Type B pancreatic cell (in vitro differentiated cells): Measurements from ENCODE around the gene DGKZ. TPM values are rescaled to one million over a fixed set of nuclear protein-coding genes. Genes with fewer than 3 reads are reported as not detected.

ENCODE experiments used
- DNase-seq: peaks from one replicate; pipeline ENCODE4 v3.0.0; 2021; ENCODE audit warnings: mixed read lengths; ENCODE audit not compliant: unreplicated experiment; ENCODE audit errors: extremely low spot score
- H3K27ac Mint-ChIP-seq: 2 replicates; pipeline ENCODE4 v1.8.0; 2021; ENCODE audit warnings: mild to moderate bottlenecking, mixed read lengths
- H3K27me3 Mint-ChIP-seq: 2 replicates; pipeline ENCODE4 v1.8.0; 2021; ENCODE audit warnings: mixed read lengths
- H3K36me3 Mint-ChIP-seq: 2 replicates; pipeline ENCODE4 v1.8.0; 2021; ENCODE audit warnings: mixed read lengths
- H3K4me1 Mint-ChIP-seq: one replicate; pipeline ENCODE4 v1.8.0; 2021; ENCODE audit warnings: mixed read lengths; ENCODE audit not compliant: unreplicated experiment
- H3K4me3 Mint-ChIP-seq: 2 replicates; pipeline ENCODE4 v1.8.0; 2021; ENCODE audit warnings: mild to moderate bottlenecking, mixed read lengths
- H3K9me3 Mint-ChIP-seq: 2 replicates; pipeline ENCODE4 v1.8.0; 2021; ENCODE audit warnings: mixed read lengths
- total RNA-seq: library from RNA; stranded (reverse); gene quantifications from 2 replicates; pipeline ENCODE4 v1.2.1, GENCODE V29; 2021; ENCODE audit warnings: low replicate concordance
- TF ChIP-seq, protein P1 (sequence below): fragments of 200-600 bp; sonication (generic); conservative IDR thresholded peaks from 2 replicates; pipeline ENCODE4 v1.5.0; 2021; ENCODE audit warnings: antibody characterized with exemption, mild to moderate bottlenecking

The DGKZ gene
- total RNA-seq, 1 donor from 2014 or later, result 50.0 TPM

DNA sequence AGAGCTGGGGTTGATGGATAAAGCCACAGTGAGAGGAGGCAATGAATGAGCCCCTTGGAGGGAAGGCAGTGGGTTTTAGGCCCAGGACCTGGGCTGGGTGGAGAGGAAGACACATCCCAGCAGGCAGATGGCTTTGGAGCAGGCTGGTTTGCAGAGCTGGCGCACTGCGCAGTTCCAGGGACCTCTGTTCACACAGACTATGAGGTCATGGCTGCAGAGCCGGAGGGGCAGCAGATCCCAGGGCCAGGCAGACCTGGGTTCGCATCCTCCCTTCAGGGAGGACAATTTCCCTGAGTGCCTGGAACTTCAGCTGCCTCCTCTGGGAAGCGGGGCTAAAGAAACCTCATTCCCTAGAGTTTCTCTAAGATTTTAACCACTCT is 28.2 kb upstream of the DGKZ start:
- H3K4me3 Mint-ChIP-seq, result no peak overlapping the region
- no peaks in the 10 kb centered on the region for H3K9me3 Mint-ChIP-seq
- no peak overlapping the region for H3K27ac Mint-ChIP-seq
- H3K36me3 Mint-ChIP-seq, result peaks cover 6% of the 10 kb centered on the region
- no peak for DNase-seq
- TF ChIP-seq, protein P1, sequence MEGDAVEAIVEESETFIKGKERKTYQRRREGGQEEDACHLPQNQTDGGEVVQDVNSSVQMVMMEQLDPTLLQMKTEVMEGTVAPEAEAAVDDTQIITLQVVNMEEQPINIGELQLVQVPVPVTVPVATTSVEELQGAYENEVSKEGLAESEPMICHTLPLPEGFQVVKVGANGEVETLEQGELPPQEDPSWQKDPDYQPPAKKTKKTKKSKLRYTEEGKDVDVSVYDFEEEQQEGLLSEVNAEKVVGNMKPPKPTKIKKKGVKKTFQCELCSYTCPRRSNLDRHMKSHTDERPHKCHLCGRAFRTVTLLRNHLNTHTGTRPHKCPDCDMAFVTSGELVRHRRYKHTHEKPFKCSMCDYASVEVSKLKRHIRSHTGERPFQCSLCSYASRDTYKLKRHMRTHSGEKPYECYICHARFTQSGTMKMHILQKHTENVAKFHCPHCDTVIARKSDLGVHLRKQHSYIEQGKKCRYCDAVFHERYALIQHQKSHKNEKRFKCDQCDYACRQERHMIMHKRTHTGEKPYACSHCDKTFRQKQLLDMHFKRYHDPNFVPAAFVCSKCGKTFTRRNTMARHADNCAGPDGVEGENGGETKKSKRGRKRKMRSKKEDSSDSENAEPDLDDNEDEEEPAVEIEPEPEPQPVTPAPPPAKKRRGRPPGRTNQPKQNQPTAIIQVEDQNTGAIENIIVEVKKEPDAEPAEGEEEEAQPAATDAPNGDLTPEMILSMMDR, result no peak
- H3K27me3 Mint-ChIP-seq, result peaks cover 2% of the 10 kb centered on the region
- H3K4me1 Mint-ChIP-seq, result peaks cover 8% of the 10 kb centered on the region

DNA sequence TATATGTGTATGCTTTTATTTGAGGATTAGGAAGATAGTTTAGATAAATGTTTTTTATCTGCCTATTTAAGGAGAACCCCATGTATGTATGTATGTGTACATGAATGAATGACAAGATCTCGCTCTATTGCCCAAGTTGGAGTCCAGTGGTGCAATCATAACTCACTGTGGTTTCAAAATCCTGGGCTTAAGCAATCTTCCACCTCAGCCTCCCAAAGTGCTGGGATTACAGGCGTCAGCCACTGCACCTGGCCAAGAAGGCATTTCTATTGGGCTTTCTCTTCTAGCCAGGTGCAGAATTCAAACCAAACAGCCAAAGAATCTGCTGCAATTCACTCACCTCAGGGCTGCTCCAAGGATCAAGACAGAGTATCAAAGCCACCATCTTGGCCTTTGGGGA is 25.5 kb upstream of the DGKZ start:
- Mint-ChIP-seq H3K4me1 (peaks cover 7% of the 10 kb centered on the region), H3K4me3 (no peak overlapping the region), H3K9me3 (no peaks in the 10 kb centered on the region), H3K36me3 (peaks cover 4% of the 10 kb centered on the region), H3K27ac (no peak overlapping the region), H3K27me3 (peaks cover 10% of the 10 kb centered on the region)
- TF ChIP-seq, protein P1, result no peak
- DNase-seq, result no peak

DNA sequence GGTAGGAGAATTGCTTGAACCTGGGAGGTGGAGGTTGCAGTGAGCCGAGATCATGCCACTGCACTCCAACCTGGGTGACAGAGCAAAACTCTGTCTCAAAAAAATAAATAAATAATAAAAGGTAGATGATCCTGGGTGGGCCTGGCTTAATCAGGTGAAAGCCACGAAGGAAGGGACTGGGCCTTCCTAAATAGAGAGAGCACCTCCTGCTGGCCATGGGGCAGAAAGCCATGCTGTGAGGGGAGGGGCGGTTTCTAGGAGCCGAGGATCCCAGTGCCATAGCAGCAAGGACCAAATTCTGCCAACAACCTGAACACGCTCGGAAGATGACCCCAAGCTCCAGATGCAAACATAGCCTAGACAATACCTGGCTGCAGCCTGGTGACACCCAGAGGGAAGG is 24.5 kb upstream of the DGKZ start:
- peaks cover 16% of the 10 kb centered on the region for H3K27me3 Mint-ChIP-seq
- H3K36me3 Mint-ChIP-seq, result peaks cover 4% of the 10 kb centered on the region
- peaks cover 12% of the 10 kb centered on the region for H3K4me1 Mint-ChIP-seq
- no peak for DNase-seq
- no peak overlapping the region for H3K27ac Mint-ChIP-seq
- no peak overlapping the region for H3K4me3 Mint-ChIP-seq
- TF ChIP-seq, protein P1, result peak; percentile 37
- H3K9me3 Mint-ChIP-seq, result no peaks in the 10 kb centered on the region

DNA sequence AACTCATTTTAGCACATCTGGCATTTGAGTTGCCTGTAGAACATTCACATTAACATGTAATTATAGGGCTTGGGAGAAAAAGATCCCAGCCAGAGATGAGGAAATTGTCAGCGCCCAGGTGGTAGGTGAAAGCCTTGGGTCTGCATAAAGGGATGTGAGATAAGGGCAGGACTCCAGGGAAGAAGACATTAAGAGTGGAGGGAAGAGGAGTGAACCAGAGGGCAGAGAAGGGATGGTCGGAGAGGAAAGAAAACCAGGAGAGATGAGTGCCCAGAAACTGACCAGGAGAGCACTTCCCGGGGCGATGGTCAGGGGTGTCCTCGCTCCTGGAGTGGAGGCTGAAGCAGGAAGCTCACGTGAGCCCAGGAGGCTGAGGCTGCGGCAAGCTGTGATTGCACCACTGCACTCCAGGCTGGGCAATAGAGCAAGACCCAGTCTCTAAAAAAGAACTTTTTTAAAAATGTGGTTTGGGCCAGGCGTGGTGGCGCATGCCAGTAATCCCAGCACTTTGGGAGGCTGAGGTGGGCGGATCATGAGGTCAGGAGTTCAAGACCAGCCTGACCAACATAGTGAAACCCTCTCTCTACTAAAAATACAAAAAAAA is 20.3 kb upstream of the DGKZ start:
- no peak for DNase-seq
- H3K4me1 Mint-ChIP-seq, result peaks cover 33% of the 10 kb centered on the region
- no peak overlapping the region for H3K4me3 Mint-ChIP-seq
- TF ChIP-seq, protein P1, result no peak
- H3K9me3 Mint-ChIP-seq, result no peaks in the 10 kb centered on the region
- H3K36me3 Mint-ChIP-seq, result peaks cover 4% of the 10 kb centered on the region
- H3K27me3 Mint-ChIP-seq, result peaks cover 44% of the 10 kb centered on the region
- H3K27ac Mint-ChIP-seq, result no peak overlapping the region

DNA sequence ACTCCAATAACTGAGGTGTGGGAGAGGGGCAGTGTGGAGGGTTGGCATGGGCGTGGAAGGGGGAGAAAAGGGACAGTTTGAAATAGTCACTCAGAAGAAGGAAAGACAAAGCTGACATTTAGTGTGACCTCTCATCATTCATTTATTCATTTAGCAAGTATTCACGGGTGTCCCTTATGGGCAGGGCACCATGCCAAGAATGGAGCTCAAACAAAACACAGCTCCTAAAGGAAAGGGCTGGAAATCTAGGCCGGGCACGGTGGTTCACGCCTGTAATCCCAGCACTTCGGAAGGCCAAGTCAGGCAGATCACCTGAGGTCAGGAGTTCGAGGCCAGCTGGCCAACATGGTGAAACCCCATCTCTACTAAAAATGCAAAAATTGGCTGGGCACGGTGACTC is 19.4 kb upstream of the DGKZ start:
- Mint-ChIP-seq H3K36me3 (peaks cover 4% of the 10 kb centered on the region), H3K9me3 (no peaks in the 10 kb centered on the region), H3K4me1 (peaks cover 35% of the 10 kb centered on the region), H3K27ac (no peak overlapping the region), H3K4me3 (no peak overlapping the region), H3K27me3 (peaks cover 48% of the 10 kb centered on the region)
- no peak for DNase-seq
- TF ChIP-seq, protein P1, result no peak

DNA sequence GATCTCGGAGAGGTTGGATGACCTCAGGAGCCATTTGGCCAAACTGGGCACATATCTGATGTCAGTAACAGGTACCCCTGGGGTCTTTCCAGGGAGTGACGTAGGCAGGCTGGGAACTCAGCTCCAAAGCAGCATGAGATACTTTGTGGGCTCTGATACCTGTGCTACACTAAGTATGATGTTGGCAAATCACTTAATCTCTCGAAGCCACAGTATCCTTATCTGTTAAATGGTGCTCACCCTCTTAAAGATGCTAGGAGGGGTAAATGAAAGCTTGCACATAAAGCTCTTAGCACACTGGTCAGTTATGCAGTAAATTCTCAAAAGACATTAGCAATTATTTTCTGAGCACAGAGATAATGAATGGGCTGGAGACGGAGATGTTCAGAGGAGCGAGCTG is 17.1 kb upstream of the DGKZ start:
- H3K27ac Mint-ChIP-seq, result peak overlapping the region; percentile 2
- H3K4me1 Mint-ChIP-seq, result peaks cover 35% of the 10 kb centered on the region
- no peak for DNase-seq
- peaks cover 4% of the 10 kb centered on the region for H3K36me3 Mint-ChIP-seq
- TF ChIP-seq, protein P1, result no peak
- H3K4me3 Mint-ChIP-seq, result peak overlapping the region; percentile 77
- H3K9me3 Mint-ChIP-seq, result no peaks in the 10 kb centered on the region
- peaks cover 67% of the 10 kb centered on the region for H3K27me3 Mint-ChIP-seq
